ENCODE results near the gene MSN.
A peak's percentile ranks its signal among the peaks of the same experiment; 100 is the strongest.
"Not testable (repeated sequence)": the region's sequence is repeated elsewhere in the genome, so short reads cannot be mapped to it uniquely, and the experiment has no call there.

Gene MSN

DNA sequence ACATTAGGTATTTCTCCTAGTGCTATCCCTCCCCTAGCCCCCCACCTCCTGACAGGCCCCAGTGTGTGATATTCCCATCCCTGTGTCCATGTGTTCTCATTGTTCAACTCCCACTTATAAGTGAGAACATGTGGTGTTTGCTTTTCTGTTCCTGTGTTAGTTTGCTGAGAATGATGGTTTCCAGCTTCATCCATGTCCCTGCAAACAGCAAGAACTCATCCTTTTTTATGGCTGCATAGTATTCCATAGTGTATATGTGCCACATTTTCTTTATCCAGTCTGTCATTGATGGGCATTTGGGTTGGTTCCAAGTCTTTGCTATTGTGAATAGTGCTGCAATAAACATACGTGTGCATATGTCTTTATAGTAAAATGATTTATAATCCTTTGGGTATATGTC, 92.1 kb downstream of the MSN start:
- H3K27ac ChIP-seq (ENCODE audit: extremely low read depth, low read depth, low read length); H3K9me3 ChIP-seq (ENCODE audit: control insufficient read depth, insufficient read depth, low read depth, low read length); CTCF ChIA-PET; H3K36me3 ChIP-seq (ENCODE audit: control insufficient read depth in 2 of 2, insufficient read depth in 1 of 2, low read length in 2 of 2); POLR2A ChIA-PET; H3K4me1 ChIP-seq (ENCODE audit: control insufficient read depth, insufficient read depth, low read length); H3K4me3 ChIP-seq (ENCODE audit: low read depth, low read length): not testable (repeated sequence)
- peak; percentile 81 for TF ChIP-seq ZNF146 (tag by site-specific recombination; IDR thresholded peaks at IDR 0.05)
- TF ChIP-seq, protein P1, sequence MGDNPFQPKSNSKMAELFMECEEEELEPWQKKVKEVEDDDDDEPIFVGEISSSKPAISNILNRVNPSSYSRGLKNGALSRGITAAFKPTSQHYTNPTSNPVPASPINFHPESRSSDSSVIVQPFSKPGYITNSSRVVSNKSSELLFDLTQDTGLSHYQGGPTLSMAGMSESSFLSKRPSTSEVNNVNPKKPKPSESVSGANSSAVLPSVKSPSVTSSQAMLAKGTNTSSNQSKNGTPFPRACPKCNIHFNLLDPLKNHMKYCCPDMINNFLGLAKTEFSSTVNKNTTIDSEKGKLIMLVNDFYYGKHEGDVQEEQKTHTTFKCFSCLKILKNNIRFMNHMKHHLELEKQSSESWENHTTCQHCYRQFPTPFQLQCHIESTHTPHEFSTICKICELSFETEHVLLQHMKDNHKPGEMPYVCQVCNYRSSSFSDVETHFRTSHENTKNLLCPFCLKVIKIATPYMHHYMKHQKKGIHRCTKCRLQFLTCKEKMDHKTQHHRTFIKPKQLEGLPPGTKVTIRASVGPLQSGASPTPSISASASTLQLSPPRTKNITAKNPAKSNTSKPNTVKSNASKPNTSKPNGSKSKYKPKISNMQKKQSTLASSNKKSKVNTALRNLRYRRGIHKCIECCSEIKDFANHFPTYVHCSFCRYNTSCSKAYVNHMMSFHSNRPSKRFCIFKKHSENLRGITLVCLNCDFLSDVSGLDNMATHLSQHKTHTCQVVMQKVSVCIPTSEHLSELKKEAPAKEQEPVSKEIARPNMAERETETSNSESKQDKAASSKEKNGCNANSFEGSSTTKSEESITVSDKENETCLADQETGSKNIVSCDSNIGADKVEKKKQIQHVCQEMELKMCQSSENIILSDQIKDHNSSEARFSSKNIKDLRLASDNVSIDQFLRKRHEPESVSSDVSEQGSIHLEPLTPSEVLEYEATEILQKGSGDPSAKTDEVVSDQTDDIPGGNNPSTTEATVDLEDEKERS (tag by site-specific recombination; IDR thresholded peaks at IDR 0.05), result peak; percentile 70; the same call in 1 of the 2 replicates

DNA sequence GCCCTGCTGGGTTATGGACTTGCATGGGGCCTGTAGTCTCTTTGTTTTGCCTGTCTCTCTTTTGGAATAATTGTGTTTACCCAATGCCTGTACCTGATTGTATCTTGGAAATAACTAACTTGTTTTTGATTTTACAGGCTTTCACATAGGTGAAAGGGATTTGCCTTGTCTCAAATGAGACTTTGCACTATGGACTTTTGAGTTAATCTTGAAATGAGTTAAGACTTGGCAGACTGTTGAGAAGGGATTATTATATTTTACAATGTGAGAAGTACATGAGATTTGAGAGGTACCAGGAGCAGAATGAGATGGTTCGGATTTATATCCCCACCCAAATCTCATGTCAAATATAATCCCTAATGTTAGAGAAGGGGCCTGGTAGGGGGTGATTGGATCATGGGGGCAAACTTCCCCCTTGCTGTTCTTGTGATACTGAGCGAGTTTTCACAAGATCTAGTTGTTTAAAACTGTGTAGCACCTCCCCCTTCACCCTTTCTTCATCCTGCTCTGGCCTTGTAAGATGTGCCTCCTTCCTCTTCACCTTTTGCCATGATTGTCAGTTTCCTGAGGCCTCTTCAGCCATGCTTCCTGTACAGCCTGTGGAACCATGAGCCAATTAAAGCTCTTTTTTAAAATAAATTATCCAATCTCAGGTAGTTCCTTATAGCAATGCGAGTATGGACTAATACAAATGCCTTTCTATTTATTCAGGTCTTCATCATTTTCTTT, 102.3 kb downstream of the MSN start:
- Histone ChIP-seq H3K4me3 (ENCODE audit: low read depth, low read length) (no peak overlapping the region), H3K27ac (ENCODE audit: extremely low read depth, low read depth, low read length) (no peak overlapping the region), H3K4me1 (ENCODE audit: control insufficient read depth, insufficient read depth, low read length) (no peaks in the 10 kb centered on the region), H3K9me3 (ENCODE audit: control insufficient read depth, insufficient read depth, low read depth, low read length) (no peaks in the 10 kb centered on the region), H3K36me3 (ENCODE audit: control insufficient read depth in 2 of 2, insufficient read depth in 1 of 2, low read length in 2 of 2) (no peaks in the 10 kb centered on the region)
- TF ChIP-seq ZFP37 (tag by site-specific recombination; IDR thresholded peaks at IDR 0.05) (no peak), RBAK (tag by site-specific recombination; IDR thresholded peaks at IDR 0.05) (no peak), ZNF223 (tag by site-specific recombination; IDR thresholded peaks at IDR 0.05) (no peak)
- TF ChIP-seq, protein P2, sequence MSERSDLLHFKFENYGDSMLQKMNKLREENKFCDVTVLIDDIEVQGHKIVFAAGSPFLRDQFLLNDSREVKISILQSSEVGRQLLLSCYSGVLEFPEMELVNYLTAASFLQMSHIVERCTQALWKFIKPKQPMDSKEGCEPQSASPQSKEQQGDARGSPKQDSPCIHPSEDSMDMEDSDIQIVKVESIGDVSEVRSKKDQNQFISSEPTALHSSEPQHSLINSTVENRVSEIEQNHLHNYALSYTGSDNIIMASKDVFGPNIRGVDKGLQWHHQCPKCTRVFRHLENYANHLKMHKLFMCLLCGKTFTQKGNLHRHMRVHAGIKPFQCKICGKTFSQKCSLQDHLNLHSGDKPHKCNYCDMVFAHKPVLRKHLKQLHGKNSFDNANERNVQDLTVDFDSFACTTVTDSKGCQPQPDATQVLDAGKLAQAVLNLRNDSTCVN (tag by site-specific recombination; optimal IDR thresholded peaks at IDR 0.05), result no peak
- CTCF ChIA-PET, result no interaction called here
- POLR2A ChIA-PET, result no interaction called here

DNA sequence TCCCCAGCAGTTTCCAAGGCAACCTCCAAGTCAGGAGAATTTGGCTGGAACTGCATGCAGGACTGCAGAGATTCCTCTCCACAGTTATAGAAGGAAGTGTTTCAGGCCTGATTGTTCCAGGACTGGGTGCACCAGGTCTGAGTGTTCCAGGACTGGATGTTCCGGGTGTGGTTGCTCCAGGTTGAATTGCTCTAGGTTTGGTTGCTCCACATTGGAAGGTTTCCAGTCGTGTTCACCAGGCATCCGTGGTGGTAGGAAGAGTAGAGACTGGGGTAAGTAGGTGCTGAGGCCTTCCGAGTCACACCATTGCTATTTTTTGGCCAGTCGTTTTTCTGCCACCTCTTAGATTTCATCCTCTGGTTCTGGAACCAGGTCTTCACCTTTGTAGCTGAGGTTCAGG, 105.4 kb downstream of the MSN start:
- H3K27ac ChIP-seq (ENCODE audit: extremely low read depth, low read depth, low read length), result no peak overlapping the region
- no peaks in the 10 kb centered on the region for H3K4me1 ChIP-seq (ENCODE audit: control insufficient read depth, insufficient read depth, low read length)
- POLR2A ChIA-PET, result no interaction called here
- no peaks in the 10 kb centered on the region; the same call in 1 of the 2 replicates for H3K9me3 ChIP-seq (ENCODE audit: control insufficient read depth, insufficient read depth, low read depth, low read length)
- H3K36me3 ChIP-seq (ENCODE audit: control insufficient read depth in 2 of 2, insufficient read depth in 1 of 2, low read length in 2 of 2), result no peaks in the 10 kb centered on the region
- no peak overlapping the region for H3K4me3 ChIP-seq (ENCODE audit: low read depth, low read length)
- CTCF ChIA-PET, result no interaction called here
- TF ChIP-seq YY1 (tag by site-specific recombination; IDR thresholded peaks at IDR 0.05) (no peak), PRDM1 (tag by site-specific recombination; IDR thresholded peaks at IDR 0.05) (no peak), SALL2 (tag by site-specific recombination; IDR thresholded peaks at IDR 0.05; ENCODE audit: borderline replicate concordance) (no peak), GLIS1 (tag by site-specific recombination; IDR thresholded peaks at IDR 0.05) (no peak), ZNF37A (tag by site-specific recombination; IDR thresholded peaks at IDR 0.05) (no peak), ZNF544 (tag by site-specific recombination; IDR thresholded peaks at IDR 0.05) (no peak), ZNF221 (tag by site-specific recombination; IDR thresholded peaks at IDR 0.05; ENCODE audit: borderline replicate concordance) (no peak), ZNF843 (tag by site-specific recombination; IDR thresholded peaks at IDR 0.05) (no peak)
- TF ChIP-seq, protein P3, sequence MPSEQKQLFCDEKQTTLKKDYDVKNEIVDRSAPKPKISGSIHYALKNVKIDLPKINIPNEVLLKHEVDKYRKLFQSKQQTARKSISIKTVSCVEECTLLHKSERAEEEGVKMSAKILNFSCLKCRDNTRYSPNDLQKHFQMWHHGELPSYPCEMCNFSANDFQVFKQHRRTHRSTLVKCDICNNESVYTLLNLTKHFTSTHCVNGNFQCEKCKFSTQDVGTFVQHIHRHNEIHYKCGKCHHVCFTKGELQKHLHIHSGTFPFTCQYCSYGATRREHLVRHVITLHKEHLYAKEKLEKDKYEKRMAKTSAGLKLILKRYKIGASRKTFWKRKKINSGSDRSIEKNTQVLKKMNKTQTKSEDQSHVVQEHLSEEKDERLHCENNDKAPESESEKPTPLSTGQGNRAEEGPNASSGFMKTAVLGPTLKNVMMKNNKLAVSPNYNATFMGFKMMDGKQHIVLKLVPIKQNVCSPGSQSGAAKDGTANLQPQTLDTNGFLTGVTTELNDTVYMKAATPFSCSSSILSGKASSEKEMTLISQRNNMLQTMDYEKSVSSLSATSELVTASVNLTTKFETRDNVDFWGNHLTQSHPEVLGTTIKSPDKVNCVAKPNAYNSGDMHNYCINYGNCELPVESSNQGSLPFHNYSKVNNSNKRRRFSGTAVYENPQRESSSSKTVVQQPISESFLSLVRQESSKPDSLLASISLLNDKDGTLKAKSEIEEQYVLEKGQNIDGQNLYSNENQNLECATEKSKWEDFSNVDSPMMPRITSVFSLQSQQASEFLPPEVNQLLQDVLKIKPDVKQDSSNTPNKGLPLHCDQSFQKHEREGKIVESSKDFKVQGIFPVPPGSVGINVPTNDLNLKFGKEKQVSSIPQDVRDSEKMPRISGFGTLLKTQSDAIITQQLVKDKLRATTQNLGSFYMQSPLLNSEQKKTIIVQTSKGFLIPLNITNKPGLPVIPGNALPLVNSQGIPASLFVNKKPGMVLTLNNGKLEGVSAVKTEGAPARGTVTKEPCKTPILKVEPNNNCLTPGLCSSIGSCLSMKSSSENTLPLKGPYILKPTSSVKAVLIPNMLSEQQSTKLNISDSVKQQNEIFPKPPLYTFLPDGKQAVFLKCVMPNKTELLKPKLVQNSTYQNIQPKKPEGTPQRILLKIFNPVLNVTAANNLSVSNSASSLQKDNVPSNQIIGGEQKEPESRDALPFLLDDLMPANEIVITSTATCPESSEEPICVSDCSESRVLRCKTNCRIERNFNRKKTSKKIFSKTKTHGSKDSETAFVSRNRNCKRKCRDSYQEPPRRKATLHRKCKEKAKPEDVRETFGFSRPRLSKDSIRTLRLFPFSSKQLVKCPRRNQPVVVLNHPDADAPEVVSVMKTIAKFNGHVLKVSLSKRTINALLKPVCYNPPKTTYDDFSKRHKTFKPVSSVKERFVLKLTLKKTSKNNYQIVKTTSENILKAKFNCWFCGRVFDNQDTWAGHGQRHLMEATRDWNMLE (tag by site-specific recombination; conservative IDR thresholded peaks at IDR 0.05; ENCODE audit: low read depth), result no peak
- TF ChIP-seq, protein P4, sequence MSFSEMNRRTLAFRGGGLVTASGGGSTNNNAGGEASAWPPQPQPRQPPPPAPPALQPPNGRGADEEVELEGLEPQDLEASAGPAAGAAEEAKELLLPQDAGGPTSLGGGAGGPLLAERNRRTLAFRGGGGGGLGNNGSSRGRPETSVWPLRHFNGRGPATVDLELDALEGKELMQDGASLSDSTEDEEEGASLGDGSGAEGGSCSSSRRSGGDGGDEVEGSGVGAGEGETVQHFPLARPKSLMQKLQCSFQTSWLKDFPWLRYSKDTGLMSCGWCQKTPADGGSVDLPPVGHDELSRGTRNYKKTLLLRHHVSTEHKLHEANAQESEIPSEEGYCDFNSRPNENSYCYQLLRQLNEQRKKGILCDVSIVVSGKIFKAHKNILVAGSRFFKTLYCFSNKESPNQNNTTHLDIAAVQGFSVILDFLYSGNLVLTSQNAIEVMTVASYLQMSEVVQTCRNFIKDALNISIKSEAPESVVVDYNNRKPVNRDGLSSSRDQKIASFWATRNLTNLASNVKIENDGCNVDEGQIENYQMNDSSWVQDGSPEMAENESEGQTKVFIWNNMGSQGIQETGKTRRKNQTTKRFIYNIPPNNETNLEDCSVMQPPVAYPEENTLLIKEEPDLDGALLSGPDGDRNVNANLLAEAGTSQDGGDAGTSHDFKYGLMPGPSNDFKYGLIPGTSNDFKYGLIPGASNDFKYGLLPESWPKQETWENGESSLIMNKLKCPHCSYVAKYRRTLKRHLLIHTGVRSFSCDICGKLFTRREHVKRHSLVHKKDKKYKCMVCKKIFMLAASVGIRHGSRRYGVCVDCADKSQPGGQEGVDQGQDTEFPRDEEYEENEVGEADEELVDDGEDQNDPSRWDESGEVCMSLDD (tag by site-specific recombination; IDR thresholded peaks at IDR 0.05), result no peak
- TF ChIP-seq, protein P5, sequence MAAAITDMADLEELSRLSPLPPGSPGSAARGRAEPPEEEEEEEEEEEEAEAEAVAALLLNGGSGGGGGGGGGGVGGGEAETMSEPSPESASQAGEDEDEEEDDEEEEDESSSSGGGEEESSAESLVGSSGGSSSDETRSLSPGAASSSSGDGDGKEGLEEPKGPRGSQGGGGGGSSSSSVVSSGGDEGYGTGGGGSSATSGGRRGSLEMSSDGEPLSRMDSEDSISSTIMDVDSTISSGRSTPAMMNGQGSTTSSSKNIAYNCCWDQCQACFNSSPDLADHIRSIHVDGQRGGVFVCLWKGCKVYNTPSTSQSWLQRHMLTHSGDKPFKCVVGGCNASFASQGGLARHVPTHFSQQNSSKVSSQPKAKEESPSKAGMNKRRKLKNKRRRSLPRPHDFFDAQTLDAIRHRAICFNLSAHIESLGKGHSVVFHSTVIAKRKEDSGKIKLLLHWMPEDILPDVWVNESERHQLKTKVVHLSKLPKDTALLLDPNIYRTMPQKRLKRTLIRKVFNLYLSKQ (tag by site-specific recombination; IDR thresholded peaks at IDR 0.05; ENCODE audit: borderline replicate concordance), result no peak
